ENCODE measurements around the gene GPRIN3.

The GPRIN3 gene

GRCh38 chr4:89248879-89249281 is 58.7 kb downstream of the GPRIN3 start:
- H3K9me3 ChIP-seq, result no peaks in the 10 kb centered on the region
- no peak overlapping the region for H3K4me3 ChIP-seq

DNA sequence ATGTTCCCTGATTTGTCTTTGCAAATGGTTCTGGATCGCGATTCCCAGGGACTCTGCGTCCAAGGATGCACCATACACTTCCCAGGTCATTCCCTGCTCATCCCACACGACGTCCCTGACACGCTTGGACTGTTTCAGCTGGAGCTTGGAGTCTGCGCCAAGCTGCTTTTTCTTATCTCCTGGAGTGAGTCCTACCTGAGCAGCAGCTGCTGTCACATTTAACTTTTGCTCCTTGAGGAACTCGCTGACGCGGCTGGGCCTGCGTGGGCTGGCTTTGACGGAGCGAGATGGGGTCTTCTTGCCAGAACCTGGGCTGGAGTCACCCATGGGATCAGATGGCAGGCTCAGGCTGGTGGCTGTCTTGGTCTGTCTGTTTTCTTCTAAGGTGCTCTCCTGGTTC is 59.6 kb downstream of the GPRIN3 start:
- Histone ChIP-seq H3K36me3 (no peaks in the 10 kb centered on the region), H3K27ac (no peak overlapping the region), H3K4me1 (no peaks in the 10 kb centered on the region), H3K27me3 (peaks cover 0 to 5% of the 10 kb centered on the region in 2 donors), H3K4me3 (no peak overlapping the region), H3K9me3 (no peaks in the 10 kb centered on the region)
- TF ChIP-seq, protein P1, sequence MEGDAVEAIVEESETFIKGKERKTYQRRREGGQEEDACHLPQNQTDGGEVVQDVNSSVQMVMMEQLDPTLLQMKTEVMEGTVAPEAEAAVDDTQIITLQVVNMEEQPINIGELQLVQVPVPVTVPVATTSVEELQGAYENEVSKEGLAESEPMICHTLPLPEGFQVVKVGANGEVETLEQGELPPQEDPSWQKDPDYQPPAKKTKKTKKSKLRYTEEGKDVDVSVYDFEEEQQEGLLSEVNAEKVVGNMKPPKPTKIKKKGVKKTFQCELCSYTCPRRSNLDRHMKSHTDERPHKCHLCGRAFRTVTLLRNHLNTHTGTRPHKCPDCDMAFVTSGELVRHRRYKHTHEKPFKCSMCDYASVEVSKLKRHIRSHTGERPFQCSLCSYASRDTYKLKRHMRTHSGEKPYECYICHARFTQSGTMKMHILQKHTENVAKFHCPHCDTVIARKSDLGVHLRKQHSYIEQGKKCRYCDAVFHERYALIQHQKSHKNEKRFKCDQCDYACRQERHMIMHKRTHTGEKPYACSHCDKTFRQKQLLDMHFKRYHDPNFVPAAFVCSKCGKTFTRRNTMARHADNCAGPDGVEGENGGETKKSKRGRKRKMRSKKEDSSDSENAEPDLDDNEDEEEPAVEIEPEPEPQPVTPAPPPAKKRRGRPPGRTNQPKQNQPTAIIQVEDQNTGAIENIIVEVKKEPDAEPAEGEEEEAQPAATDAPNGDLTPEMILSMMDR (IDR thresholded peaks at IDR 0.05), result no peak
- intact Hi-C loops (cut with DNase I; ENCODE audit: low total_unique reads), result no loop called here
- no peak for DNase-seq

More at GRCh38 chr4:89248879-89249281, 58.7 kb downstream of the GPRIN3 start:
- Histone ChIP-seq H3K27me3 (peaks cover 0 to 5% of the 10 kb centered on the region in 2 donors), H3K36me3 (no peaks in the 10 kb centered on the region), H3K4me1 (no peaks in the 10 kb centered on the region), H3K27ac (no peak overlapping the region)
- intact Hi-C loops (cut with DNase I; ENCODE audit: low total_unique reads), result no loop called here
- no peak for DNase-seq
- TF ChIP-seq, protein P1 (IDR thresholded peaks at IDR 0.05), result no peak

DNA sequence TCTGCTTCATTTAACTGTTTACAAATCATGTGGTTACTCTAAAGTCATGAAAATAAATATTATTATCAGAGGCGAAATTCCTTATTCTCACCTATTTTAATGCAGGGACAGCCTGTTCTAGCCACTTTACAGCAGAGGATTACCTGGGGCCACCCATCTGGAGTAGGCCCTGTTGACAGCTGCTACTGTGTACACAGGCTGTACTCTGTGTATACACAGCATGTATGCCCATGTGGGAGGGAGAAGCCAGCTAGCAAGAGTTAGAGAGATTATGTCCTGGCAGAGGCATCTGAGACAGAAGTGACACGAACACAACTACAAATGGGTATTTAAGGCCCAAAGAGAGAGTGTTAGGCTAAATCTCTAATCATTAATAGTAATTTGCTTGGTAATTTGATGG is 62.1 kb downstream of the GPRIN3 start:
- Histone ChIP-seq H3K9me3 (no peaks in the 10 kb centered on the region), H3K27ac (no peak overlapping the region), H3K27me3 (peaks cover 0 to 5% of the 10 kb centered on the region in 2 donors), H3K4me3 (no peak overlapping the region), H3K36me3 (no peaks in the 10 kb centered on the region), H3K4me1 (no peaks in the 10 kb centered on the region)
- no peak for DNase-seq
- intact Hi-C loops (cut with DNase I; ENCODE audit: low total_unique reads), result no loop called here
- TF ChIP-seq, protein P1 (IDR thresholded peaks at IDR 0.05), result no peak

DNA sequence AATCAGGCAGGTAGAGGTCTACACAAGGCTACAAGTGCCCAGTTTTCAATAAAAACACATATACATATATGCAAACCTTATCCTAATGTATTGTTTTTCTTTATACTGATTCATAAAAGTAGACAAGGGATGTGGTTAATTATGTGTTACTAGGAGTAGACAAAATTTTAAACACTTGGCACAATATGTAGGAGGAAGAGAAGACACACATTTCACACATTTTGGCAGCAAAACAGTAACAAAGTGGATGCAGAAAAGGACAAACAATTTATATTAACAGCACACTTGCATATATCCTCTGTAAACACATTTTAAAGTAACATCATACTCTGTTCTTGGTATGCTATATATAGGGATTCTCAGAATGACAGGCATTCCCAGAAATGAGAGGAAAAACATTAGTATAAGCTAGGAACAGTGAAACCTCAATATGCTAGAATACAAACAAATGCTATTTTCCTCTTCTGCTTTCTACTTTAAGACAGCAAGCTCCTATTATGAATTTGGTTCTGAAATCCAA is 63.8 kb downstream of the GPRIN3 start:
- DNase-seq, result no peak
- Histone ChIP-seq H3K27me3 (no peaks in the 10 kb centered on the region), H3K36me3 (no peaks in the 10 kb centered on the region), H3K9me3 (no peaks in the 10 kb centered on the region), H3K4me1 (no peaks in the 10 kb centered on the region), H3K27ac (no peak overlapping the region), H3K4me3 (no peak overlapping the region)
- intact Hi-C loops (cut with DNase I; ENCODE audit: low total_unique reads), result no loop called here
- TF ChIP-seq, protein P1 (IDR thresholded peaks at IDR 0.05), result no peak

- intact Hi-C loops (cut with DNase I; ENCODE audit: low total_unique reads), result no loop called here
- H3K27ac ChIP-seq, result no peak overlapping the region
- H3K27me3 ChIP-seq, result no peaks in the 10 kb centered on the region
- no peaks in the 10 kb centered on the region for H3K9me3 ChIP-seq
- TF ChIP-seq, protein P1 (IDR thresholded peaks at IDR 0.05), result no peak
- no peaks in the 10 kb centered on the region for H3K36me3 ChIP-seq
- H3K4me3 ChIP-seq, result no peak overlapping the region
- no peak for DNase-seq
- H3K4me1 ChIP-seq, result no peaks in the 10 kb centered on the region
Measured at GRCh38 chr4:89242864-89243732, 64.5 kb downstream of the GPRIN3 start.
